Kasumi-1 (cell line): ENCODE results near the gene TIMM29.
"Not testable (repeated sequence)": the region's sequence is repeated elsewhere in the genome, so short reads cannot be mapped to it uniquely, and the experiment has no call there.

ENCODE experiments used
- DNase-seq, 2 experiments: peaks; one replicate each; lab custom pipeline; 2025; lab: John Stamatoyannopoulos, UW

The TIMM29 gene

GRCh38 chr19:10912619-10913018 is 16.0 kb upstream of the TIMM29 start:
- no peak for DNase-seq

GRCh38 chr19:10913716-10914340 is 14.8 kb upstream of the TIMM29 start:
- DNase-seq = no peak

GRCh38 chr19:10915130-10916091 is 13.2 kb upstream of the TIMM29 start:
- no peak for DNase-seq

GRCh38 chr19:10916602-10917001 is 12.0 kb upstream of the TIMM29 start:
- no peak for DNase-seq

- DNase-seq = no peak
These were observed 10.3 kb upstream of the TIMM29 start for GRCh38 chr19:10918359-10918758.

- DNase-seq = no peak
These were observed 9.0 kb upstream of the TIMM29 start for GRCh38 chr19:10919352-10920287.

GRCh38 chr19:10920288-10920655 is 8.3 kb upstream of the TIMM29 start:
- DNase-seq = no peak

- DNase-seq = no peak
These were observed 7.8 kb upstream of the TIMM29 start for GRCh38 chr19:10920781-10921180.

- DNase-seq = no peak
These were observed 7.3 kb upstream of the TIMM29 start for GRCh38 chr19:10921199-10921909.

- DNase-seq = no peak
These were observed 6.5 kb upstream of the TIMM29 start for GRCh38 chr19:10921910-10922637.

GRCh38 chr19:10922638-10923014 is 6.0 kb upstream of the TIMM29 start:
- DNase-seq = no peak

GRCh38 chr19:10923260-10924112 is 5.1 kb upstream of the TIMM29 start:
- no peak for DNase-seq

- DNase-seq = no peak
These were observed 4.0 kb upstream of the TIMM29 start for GRCh38 chr19:10924597-10924996.

- DNase-seq = peak; percentile 12 to 21
These were observed 665 bp upstream of the TIMM29 start for GRCh38 chr19:10927730-10928562.

- no peak for DNase-seq
These were observed 787 bp downstream of the TIMM29 start for GRCh38 chr19:10929402-10929794.

- no peak for DNase-seq
These were observed 6.9 kb downstream of the TIMM29 start for GRCh38 chr19:10935371-10936059.

GRCh38 chr19:10936661-10937084 is 8.1 kb downstream of the TIMM29 start:
- DNase-seq = peak; percentile 82 to 91

- not testable (repeated sequence) for DNase-seq
These were observed 13.0 kb downstream of the TIMM29 start for GRCh38 chr19:10941649-10942048.
